ENCODE data around the gene MAPK8IP3.

Gene MAPK8IP3

GRCh38 chr16:1818204-1818872, 112.3 kb downstream of the MAPK8IP3 start:
- no peak overlapping the region for H3K4me3 ChIP-seq (ENCODE audit: low read length)
- no peak overlapping the region for H3K4me2 ChIP-seq (ENCODE audit: low read length)
- TF ChIP-seq, protein P1, sequence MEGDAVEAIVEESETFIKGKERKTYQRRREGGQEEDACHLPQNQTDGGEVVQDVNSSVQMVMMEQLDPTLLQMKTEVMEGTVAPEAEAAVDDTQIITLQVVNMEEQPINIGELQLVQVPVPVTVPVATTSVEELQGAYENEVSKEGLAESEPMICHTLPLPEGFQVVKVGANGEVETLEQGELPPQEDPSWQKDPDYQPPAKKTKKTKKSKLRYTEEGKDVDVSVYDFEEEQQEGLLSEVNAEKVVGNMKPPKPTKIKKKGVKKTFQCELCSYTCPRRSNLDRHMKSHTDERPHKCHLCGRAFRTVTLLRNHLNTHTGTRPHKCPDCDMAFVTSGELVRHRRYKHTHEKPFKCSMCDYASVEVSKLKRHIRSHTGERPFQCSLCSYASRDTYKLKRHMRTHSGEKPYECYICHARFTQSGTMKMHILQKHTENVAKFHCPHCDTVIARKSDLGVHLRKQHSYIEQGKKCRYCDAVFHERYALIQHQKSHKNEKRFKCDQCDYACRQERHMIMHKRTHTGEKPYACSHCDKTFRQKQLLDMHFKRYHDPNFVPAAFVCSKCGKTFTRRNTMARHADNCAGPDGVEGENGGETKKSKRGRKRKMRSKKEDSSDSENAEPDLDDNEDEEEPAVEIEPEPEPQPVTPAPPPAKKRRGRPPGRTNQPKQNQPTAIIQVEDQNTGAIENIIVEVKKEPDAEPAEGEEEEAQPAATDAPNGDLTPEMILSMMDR (IDR thresholded peaks at IDR 0.05; ENCODE audit: low read depth, low read length, poor library complexity, severe bottlenecking) = no peak
- no peak for TF ChIP-seq EZH2phosphoT487 (IDR thresholded peaks at IDR 0.05; ENCODE audit: borderline replicate concordance, low read length)
- no peaks in the 10 kb centered on the region for H3K79me2 ChIP-seq (ENCODE audit: control insufficient read depth, low read length)
- no peaks in the 10 kb centered on the region for H3F3A ChIP-seq (ENCODE audit: control insufficient read depth, insufficient read depth)
- no peaks in the 10 kb centered on the region for H3K9me3 ChIP-seq (ENCODE audit: control insufficient read depth, insufficient read depth, low read length)
- no peaks in the 10 kb centered on the region for H4K20me1 ChIP-seq (ENCODE audit: control insufficient read depth, insufficient read depth, low read depth, low read length)
- no peak overlapping the region for H3K27ac ChIP-seq (ENCODE audit: low read depth, low read length)
- no peaks in the 10 kb centered on the region for H3K27me3 ChIP-seq (ENCODE audit: control insufficient read depth, low read length)
- no peaks in the 10 kb centered on the region for H3K36me3 ChIP-seq (ENCODE audit: control insufficient read depth, low read length)
- no peaks in the 10 kb centered on the region for H3K9me2 ChIP-seq (replicated peaks; ENCODE audit: control insufficient read depth, low read length)
- H3K4me1 ChIP-seq (ENCODE audit: control insufficient read depth, low read length) = no peaks in the 10 kb centered on the region

- Histone ChIP-seq H3K27me3 (ENCODE audit: control insufficient read depth, low read length) (no peaks in the 10 kb centered on the region), H3K27ac (ENCODE audit: low read depth, low read length) (no peak overlapping the region), H3K4me1 (ENCODE audit: control insufficient read depth, low read length) (no peaks in the 10 kb centered on the region), H3K4me3 (ENCODE audit: low read length) (no peak overlapping the region), H3K9me2 (replicated peaks; ENCODE audit: control insufficient read depth, low read length) (no peaks in the 10 kb centered on the region), H4K20me1 (ENCODE audit: control insufficient read depth, insufficient read depth, low read depth, low read length) (no peaks in the 10 kb centered on the region), H3K4me2 (ENCODE audit: low read length) (no peak overlapping the region), H3F3A (ENCODE audit: control insufficient read depth, insufficient read depth) (0 out of 2 replicates have a peak, but pooled peaks cover under 1% of the 10 kb centered on the region), H3K9me3 (ENCODE audit: control insufficient read depth, insufficient read depth, low read length) (no peaks in the 10 kb centered on the region), H3K79me2 (ENCODE audit: control insufficient read depth, low read length) (no peaks in the 10 kb centered on the region), H3K36me3 (ENCODE audit: control insufficient read depth, low read length) (no peaks in the 10 kb centered on the region)
- no peak for TF ChIP-seq EZH2phosphoT487 (IDR thresholded peaks at IDR 0.05; ENCODE audit: borderline replicate concordance, low read length)
- TF ChIP-seq, protein P1 (IDR thresholded peaks at IDR 0.05; ENCODE audit: low read depth, low read length, poor library complexity, severe bottlenecking) = no peak
These were observed 113.0 kb downstream of the MAPK8IP3 start for GRCh38 chr16:1818873-1819525.

- H3K4me3 ChIP-seq (ENCODE audit: low read length) = no peak overlapping the region
- H3K9me3 ChIP-seq (ENCODE audit: control insufficient read depth, insufficient read depth, low read length) = no peaks in the 10 kb centered on the region
- H3K9me2 ChIP-seq (replicated peaks; ENCODE audit: control insufficient read depth, low read length) = no peaks in the 10 kb centered on the region
- no peaks in the 10 kb centered on the region for H3K36me3 ChIP-seq (ENCODE audit: control insufficient read depth, low read length)
- H3F3A ChIP-seq (ENCODE audit: control insufficient read depth, insufficient read depth) = 0 out of 2 replicates have a peak, but pooled peaks cover 5% of the 10 kb centered on the region
- H3K27ac ChIP-seq (ENCODE audit: low read depth, low read length) = no peak overlapping the region
- H4K20me1 ChIP-seq (ENCODE audit: control insufficient read depth, insufficient read depth, low read depth, low read length) = no peaks in the 10 kb centered on the region
- H3K4me2 ChIP-seq (ENCODE audit: low read length) = no peak overlapping the region
- no peak for TF ChIP-seq EZH2phosphoT487 (IDR thresholded peaks at IDR 0.05; ENCODE audit: borderline replicate concordance, low read length)
- TF ChIP-seq, protein P1 (IDR thresholded peaks at IDR 0.05; ENCODE audit: low read depth, low read length, poor library complexity, severe bottlenecking) = no peak
- H3K4me1 ChIP-seq (ENCODE audit: control insufficient read depth, low read length) = no peaks in the 10 kb centered on the region
- no peaks in the 10 kb centered on the region for H3K79me2 ChIP-seq (ENCODE audit: control insufficient read depth, low read length)
- no peaks in the 10 kb centered on the region for H3K27me3 ChIP-seq (ENCODE audit: control insufficient read depth, low read length)
These were observed 113.6 kb downstream of the MAPK8IP3 start for GRCh38 chr16:1819611-1820010.

Data from DOHH2 (cell line).